GM12874 (cell line): ENCODE data around the gene ALOX5AP.

ENCODE experiments used
- TF ChIP-seq, protein P1 (sequence below): IDR thresholded peaks from 2 replicates; pipeline ENCODE4 v1.5.1; 2011; ENCODE audit warnings: low read depth, mild to moderate bottlenecking, control low read depth, low read length, moderate library complexity; ENCODE audit not compliant: insufficient read depth

The ALOX5AP gene

DNA sequence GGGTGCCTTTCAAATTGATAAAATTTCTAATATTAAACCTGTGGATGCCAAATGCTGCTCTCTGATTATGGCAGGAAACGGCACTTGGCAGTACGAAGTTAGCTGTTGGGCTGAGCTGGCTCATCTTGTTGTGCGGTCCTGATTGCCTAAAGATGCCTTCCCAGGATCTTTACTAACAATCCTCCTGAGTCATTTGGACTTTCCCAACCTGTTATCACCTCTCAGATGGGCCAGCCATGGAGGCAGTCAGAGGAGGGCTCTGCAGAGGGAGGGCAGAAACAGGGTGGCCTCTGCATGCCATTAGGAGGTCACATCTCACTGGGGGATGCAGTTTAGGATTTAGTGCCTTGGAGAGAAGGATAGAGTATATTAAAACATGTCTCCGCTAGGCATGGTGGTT lies 27.3 kb downstream of the ALOX5AP start:
- TF ChIP-seq, protein P1, sequence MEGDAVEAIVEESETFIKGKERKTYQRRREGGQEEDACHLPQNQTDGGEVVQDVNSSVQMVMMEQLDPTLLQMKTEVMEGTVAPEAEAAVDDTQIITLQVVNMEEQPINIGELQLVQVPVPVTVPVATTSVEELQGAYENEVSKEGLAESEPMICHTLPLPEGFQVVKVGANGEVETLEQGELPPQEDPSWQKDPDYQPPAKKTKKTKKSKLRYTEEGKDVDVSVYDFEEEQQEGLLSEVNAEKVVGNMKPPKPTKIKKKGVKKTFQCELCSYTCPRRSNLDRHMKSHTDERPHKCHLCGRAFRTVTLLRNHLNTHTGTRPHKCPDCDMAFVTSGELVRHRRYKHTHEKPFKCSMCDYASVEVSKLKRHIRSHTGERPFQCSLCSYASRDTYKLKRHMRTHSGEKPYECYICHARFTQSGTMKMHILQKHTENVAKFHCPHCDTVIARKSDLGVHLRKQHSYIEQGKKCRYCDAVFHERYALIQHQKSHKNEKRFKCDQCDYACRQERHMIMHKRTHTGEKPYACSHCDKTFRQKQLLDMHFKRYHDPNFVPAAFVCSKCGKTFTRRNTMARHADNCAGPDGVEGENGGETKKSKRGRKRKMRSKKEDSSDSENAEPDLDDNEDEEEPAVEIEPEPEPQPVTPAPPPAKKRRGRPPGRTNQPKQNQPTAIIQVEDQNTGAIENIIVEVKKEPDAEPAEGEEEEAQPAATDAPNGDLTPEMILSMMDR = no peak

DNA sequence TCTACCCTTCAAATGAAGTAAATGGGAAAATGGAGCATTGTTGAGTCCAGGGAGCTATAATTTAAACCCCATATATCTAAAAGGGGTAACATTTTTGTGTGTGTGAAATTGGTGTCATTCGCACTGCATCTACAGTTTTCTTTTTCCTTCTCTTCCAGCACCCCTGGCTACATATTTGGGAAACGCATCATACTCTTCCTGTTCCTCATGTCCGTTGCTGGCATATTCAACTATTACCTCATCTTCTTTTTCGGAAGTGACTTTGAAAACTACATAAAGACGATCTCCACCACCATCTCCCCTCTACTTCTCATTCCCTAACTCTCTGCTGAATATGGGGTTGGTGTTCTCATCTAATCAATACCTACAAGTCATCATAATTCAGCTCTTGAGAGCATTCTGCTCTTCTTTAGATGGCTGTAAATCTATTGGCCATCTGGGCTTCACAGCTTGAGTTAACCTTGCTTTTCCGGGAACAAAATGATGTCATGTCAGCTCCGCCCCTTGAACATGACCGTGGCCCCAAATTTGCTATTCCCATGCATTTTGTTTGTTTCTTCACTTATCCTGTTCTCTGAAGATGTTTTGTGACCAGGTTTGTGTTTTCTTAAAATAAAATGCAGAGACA lies 28.6 kb downstream of the ALOX5AP start:
- TF ChIP-seq, protein P1 = no peak

DNA sequence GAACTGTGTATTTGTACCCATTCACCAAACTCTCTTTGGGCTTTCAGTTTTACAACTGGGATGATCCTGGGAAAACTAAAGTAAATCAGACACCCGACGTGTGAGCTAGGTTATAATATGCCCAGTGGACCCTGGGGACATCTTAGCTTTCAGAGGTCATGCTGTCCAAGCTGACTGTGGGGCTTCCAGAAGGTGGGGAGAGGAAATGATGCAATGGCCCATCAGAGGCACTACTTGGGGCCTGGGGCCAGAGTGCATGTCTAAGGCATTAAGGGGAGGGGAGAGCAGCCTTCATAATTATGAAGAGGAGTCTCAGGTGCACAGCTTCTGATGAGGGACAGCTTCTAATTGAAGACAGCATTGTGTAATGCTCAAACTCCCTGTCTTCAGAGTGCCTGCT lies 30.9 kb downstream of the ALOX5AP start:
- TF ChIP-seq, protein P1 = no peak

DNA sequence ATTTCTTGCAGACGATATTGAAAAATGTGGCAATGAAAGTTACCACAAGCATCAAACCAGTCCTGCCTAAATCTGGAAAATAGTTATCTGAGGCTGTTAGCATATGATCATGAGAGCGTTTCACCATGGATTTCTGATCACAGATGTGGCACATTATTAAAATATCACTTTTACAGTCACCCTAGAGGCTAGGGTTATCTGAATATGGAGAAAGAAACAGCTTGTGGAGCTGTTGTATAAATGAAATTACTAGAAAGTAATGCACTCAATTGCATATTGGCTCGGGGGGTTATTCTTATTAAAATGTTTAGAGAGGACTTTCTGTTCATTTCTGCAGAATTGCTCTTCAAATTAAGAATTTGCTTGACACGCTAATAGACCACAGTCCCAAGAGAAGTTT lies 35.6 kb downstream of the ALOX5AP start:
- TF ChIP-seq, protein P1 = no peak

DNA sequence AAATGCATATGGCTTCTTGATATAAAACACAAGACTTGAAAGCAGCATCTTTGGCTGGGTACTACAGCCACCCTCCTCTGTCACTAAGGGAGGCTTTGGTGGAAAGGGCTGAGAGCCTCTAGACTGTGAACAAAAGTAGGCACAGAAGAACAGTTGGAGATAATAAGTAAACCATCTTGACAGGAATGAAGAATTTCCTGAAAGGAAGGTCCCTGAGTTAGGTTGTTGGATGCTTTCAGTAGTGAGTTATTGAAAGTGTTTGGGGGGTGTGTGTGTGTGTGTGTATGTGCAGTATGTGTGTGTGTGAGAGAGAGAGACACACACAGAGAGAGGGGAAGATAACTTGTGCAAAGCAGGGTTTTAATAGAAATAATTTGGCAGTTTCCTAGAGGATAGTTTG lies 38.2 kb downstream of the ALOX5AP start:
- TF ChIP-seq, protein P1 = no peak

DNA sequence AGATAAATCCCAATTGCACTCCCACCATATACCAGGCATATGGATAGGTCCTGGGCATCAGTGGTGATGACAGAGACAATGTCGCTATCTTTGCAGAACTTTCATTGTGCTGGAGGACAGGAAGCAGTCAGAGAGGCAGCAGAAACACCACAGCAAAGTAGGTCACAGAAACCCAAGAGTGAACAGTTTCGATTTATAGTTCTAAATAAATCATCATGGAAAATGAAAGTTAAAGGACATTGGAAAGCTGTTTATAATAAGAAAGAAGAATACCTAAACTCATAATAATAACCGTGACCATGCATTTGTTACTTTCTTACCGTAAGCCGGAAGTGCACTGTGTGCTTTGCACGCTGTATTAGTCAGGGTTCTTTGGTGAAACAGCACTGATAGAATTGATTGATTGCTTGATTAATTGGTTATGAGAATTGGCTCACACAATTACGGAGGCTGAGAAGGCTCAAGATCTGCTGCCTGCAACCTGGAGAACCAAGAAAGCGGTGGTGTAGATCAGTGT lies 38.9 kb downstream of the ALOX5AP start:
- TF ChIP-seq, protein P1 = no peak

DNA sequence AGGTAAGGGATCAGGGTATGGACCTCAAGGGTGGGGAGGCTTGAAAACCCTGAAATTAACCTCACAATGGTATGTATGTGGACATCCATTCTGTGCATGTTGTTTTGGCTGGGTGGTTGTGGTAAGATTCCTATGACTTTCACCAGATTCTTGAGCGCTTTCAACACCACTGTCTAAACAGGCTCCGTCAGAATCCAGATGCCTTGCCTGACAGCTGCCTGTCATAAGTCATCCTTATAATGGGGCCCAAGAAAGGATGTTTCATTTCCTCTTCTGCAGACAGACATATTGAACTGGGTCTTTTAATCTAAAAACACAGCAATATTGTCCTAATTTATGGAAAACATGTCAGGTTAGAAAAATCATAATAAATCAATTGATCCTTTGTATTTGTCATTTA lies 41.3 kb downstream of the ALOX5AP start:
- TF ChIP-seq, protein P1 = no peak
